Neural cell (in vitro differentiated cells): ENCODE measurements around the gene SIRT1. TPM values are rescaled to one million over a fixed set of nuclear protein-coding genes. Genes with fewer than 3 reads are reported as not detected.
"Not testable (repeated sequence)": the region's sequence is repeated elsewhere in the genome, so short reads cannot be mapped to it uniquely, and the experiment has no call there.

Experiments used
- H2AFZ ChIP-seq: fragments of 200-600, 300-800 bp; sonication (generic), shearing (Covaris generic); 2 replicates; pipeline ENCODE4 v1.6.0; 2014; ENCODE audit warnings: low read depth, mild to moderate bottlenecking, antibody characterized with exemption, low read length, moderate library complexity
- H3F3A ChIP-seq: fragments of 200-600 bp; shearing (Covaris generic); 2 replicates; pipeline ENCODE4 v1.6.1; 2016; ENCODE audit warnings: mild to moderate bottlenecking, moderate library complexity, mixed read lengths, antibody characterized with exemption, low read length; ENCODE audit not compliant: insufficient read depth, poor library complexity, severe bottlenecking
- H3K27ac ChIP-seq: fragments of 200-600, 300-800 bp; sonication (generic), shearing (Covaris generic); 2 replicates; pipeline ENCODE4 v1.5.1; 2014; ENCODE audit warnings: mild to moderate bottlenecking, low read length, moderate library complexity
- H3K27me3 ChIP-seq: fragments of 300-800, 200-600 bp; sonication (generic), shearing (Covaris generic); 2 replicates; pipeline ENCODE4 v1.6.0; 2014; ENCODE audit warnings: mild to moderate bottlenecking, low read depth, low read length, moderate library complexity; ENCODE audit not compliant: insufficient read depth
- H3K36me3 ChIP-seq: fragments of 300-800, 200-600 bp; sonication (generic), shearing (Covaris generic); 2 replicates; pipeline ENCODE4 v1.5.1; 2014; ENCODE audit warnings: mild to moderate bottlenecking, antibody characterized with exemption, low read length, moderate library complexity; ENCODE audit not compliant: insufficient read depth
- H3K4me2 ChIP-seq: fragments of 300-800, 200-600 bp; sonication (generic), shearing (Covaris generic); 2 replicates; pipeline ENCODE4 v1.6.0; 2014; ENCODE audit warnings: mild to moderate bottlenecking, low read length
- H3K4me3 ChIP-seq: fragments of 300-800, 200-600 bp; sonication (generic), shearing (Covaris generic); 2 replicates; pipeline ENCODE4 v1.5.1; 2014; ENCODE audit warnings: mild to moderate bottlenecking, low read length, moderate library complexity
- H3K79me2 ChIP-seq: fragments of 200-600 bp; shearing (Covaris generic); replicated peaks from 2 replicates; pipeline ENCODE4 v1.6.0; 2014; ENCODE audit warnings: mild to moderate bottlenecking, low read length, moderate library complexity; ENCODE audit not compliant: insufficient read depth
- H3K9ac ChIP-seq: fragments of 300-800, 200-600 bp; sonication (generic), shearing (Covaris generic); 2 replicates; pipeline ENCODE4 v1.6.1; 2016; ENCODE audit warnings: mild to moderate bottlenecking, low read length, mixed read lengths
- H3K9me2 ChIP-seq: fragments of 200-600 bp; shearing (Covaris generic); 2 replicates; pipeline ENCODE4 v1.6.1; 2016; ENCODE audit warnings: mild to moderate bottlenecking, low read length, mixed read lengths; ENCODE audit not compliant: insufficient read depth
- H3K9me3 ChIP-seq: fragments of 200-600, 300-800 bp; sonication (generic), shearing (Covaris generic); 2 replicates; pipeline ENCODE4 v1.6.1; 2016; ENCODE audit warnings: mild to moderate bottlenecking, mixed run types, low read length, moderate library complexity, mixed read lengths
- H4K20me1 ChIP-seq: fragments of 200-600 bp; shearing (Covaris generic); 2 replicates; pipeline ENCODE4 v1.6.1; 2016; ENCODE audit warnings: mild to moderate bottlenecking, mixed run types; ENCODE audit not compliant: insufficient read depth
- CTCF ChIP-seq: fragments of 450-650 bp; IDR thresholded peaks from 2 replicates; pipeline ENCODE4 v1.5.1; 2014; ENCODE audit warnings: antibody characterized with exemption, mild to moderate bottlenecking, moderate library complexity; ENCODE audit not compliant: poor library complexity, severe bottlenecking
- EP300 ChIP-seq: fragments of 450-650 bp; conservative IDR thresholded peaks from 2 replicates; pipeline ENCODE4 v1.6.1; 2014; ENCODE audit warnings: antibody characterized with exemption, mild to moderate bottlenecking, moderate library complexity; ENCODE audit not compliant: poor library complexity, severe bottlenecking
- EZH2 ChIP-seq: fragments of 200-600, 300-800 bp; shearing (Covaris generic), sonication (generic); IDR thresholded peaks from 2 replicates; pipeline ENCODE4 v1.6.1; 2014; ENCODE audit warnings: antibody characterized with exemption, low read length, borderline replicate concordance, mild to moderate bottlenecking; ENCODE audit not compliant: insufficient read depth, poor library complexity, severe bottlenecking
- MXI1 ChIP-seq: fragments of 450-650 bp; conservative IDR thresholded peaks from 2 replicates; pipeline ENCODE4 v1.6.1; 2014; ENCODE audit warnings: antibody characterized with exemption, mild to moderate bottlenecking; ENCODE audit not compliant: poor library complexity, severe bottlenecking
- POLR2AphosphoS5 ChIP-seq: IDR thresholded peaks from 2 replicates; pipeline ENCODE4 v1.6.1; 2012
- RAD21 ChIP-seq: fragments of 450-650 bp; conservative IDR thresholded peaks from 2 replicates; pipeline ENCODE4 v1.6.1; 2014; ENCODE audit warnings: antibody characterized with exemption, mild to moderate bottlenecking, moderate library complexity
- REST ChIP-seq: IDR thresholded peaks from 2 replicates; pipeline ENCODE4 v1.6.1; 2012; ENCODE audit warnings: borderline replicate concordance
- SMC3 ChIP-seq: fragments of 450-650 bp; conservative IDR thresholded peaks from 2 replicates; pipeline ENCODE4 v1.6.1; 2014; ENCODE audit warnings: antibody characterized with exemption, mild to moderate bottlenecking, moderate library complexity; ENCODE audit not compliant: poor library complexity
- TAF1 ChIP-seq: IDR thresholded peaks from 2 replicates; pipeline ENCODE4 v1.6.1; 2012; ENCODE audit warnings: low read depth
- polyA plus RNA-seq: library from polyadenylated mRNA; depleted of rRNA; stranded (reverse); fragments of >200 nt; gene quantifications from 2 replicates; pipeline ENCODE4 v1.2.3, GENCODE V29; 2014

SIRT1 gene
- polyA plus RNA-seq, 1 donor from 2014 or later: 38.6 TPM

- H3K9me2 ChIP-seq: no peaks in the 10 kb centered on the region
- H3K79me2 ChIP-seq: no peaks in the 10 kb centered on the region
- H3K36me3 ChIP-seq: no peaks in the 10 kb centered on the region
- H3K27me3 ChIP-seq: no peaks in the 10 kb centered on the region
- peak within 1 kb of the TSS; percentile 58 for H3K4me3 ChIP-seq
- H3K27ac ChIP-seq: no peak within 1 kb of the TSS
- H3K9me3 ChIP-seq: peaks cover 7% of the 10 kb centered on the region
- no peaks in the 10 kb centered on the region for H3F3A ChIP-seq
- H4K20me1 ChIP-seq: no peaks in the 10 kb centered on the region
- H3K4me2 ChIP-seq: peak within 1 kb of the TSS; percentile 66
- H2AFZ ChIP-seq: peak within 1 kb of the TSS; percentile 5
- H3K9ac ChIP-seq: peak within 1 kb of the TSS; percentile 2
- no peak for TF ChIP-seq REST
- TF ChIP-seq EP300: no peak
- TF ChIP-seq MXI1: no peak
- no peak for TF ChIP-seq SMC3
- TF ChIP-seq POLR2AphosphoS5: no peak
- no peak for TF ChIP-seq RAD21
- no peak for TF ChIP-seq EZH2
- no peak for TF ChIP-seq CTCF
- TF ChIP-seq TAF1: no peak
Measured at GRCh38 chr10:67837541-67838314, 46.7 kb upstream of the SIRT1 start, which contains the start of gene DNAJC12. DNAJC12 (minus strand) TSS chr10:67838188; CDS start chr10:67838011, 177 bp downstream.

GRCh38 chr10:67839511-67839910 is 44.9 kb upstream of the SIRT1 start:
- H3K9me2 ChIP-seq, H3K27me3 ChIP-seq, H3K4me2 ChIP-seq, H3K4me3 ChIP-seq, H3K9ac ChIP-seq, H3K36me3 ChIP-seq, H3K27ac ChIP-seq, H3F3A ChIP-seq, H3K79me2 ChIP-seq, H3K9me3 ChIP-seq, H4K20me1 ChIP-seq, H2AFZ ChIP-seq: not testable (repeated sequence)
